HG02852 (cell line): ENCODE measurements around the gene FUS.
"Not testable (repeated sequence)": the region's sequence is repeated elsewhere in the genome, so short reads cannot be mapped to it uniquely, and the experiment has no call there.

ENCODE experiments used
- ATAC-seq: cut with Tn5 transposase; IDR thresholded peaks from one replicate; pipeline ENCODE4 v1.9.1; 2021; ENCODE audit warnings: mild to moderate bottlenecking, moderate library complexity; ENCODE audit not compliant: unreplicated experiment

FUS gene

GRCh38 chr16:31143011-31143693 lies 36.8 kb upstream of the FUS start:
- ATAC-seq: no peak

- no peak for ATAC-seq
Measured at GRCh38 chr16:31143694-31144148, 36.2 kb upstream of the FUS start.

- not testable (repeated sequence) for ATAC-seq
Measured at GRCh38 chr16:31144418-31144817, 35.5 kb upstream of the FUS start.

GRCh38 chr16:31145398-31145990 lies 34.4 kb upstream of the FUS start:
- no peak for ATAC-seq

- ATAC-seq: no peak
Measured at GRCh38 chr16:31147574-31147973, 32.4 kb upstream of the FUS start.

GRCh38 chr16:31148281-31148728 lies 31.6 kb upstream of the FUS start:
- ATAC-seq: no peak

GRCh38 chr16:31148896-31149295 lies 31.0 kb upstream of the FUS start:
- ATAC-seq: no peak

- ATAC-seq: no peak
Measured at GRCh38 chr16:31149332-31149731, 30.6 kb upstream of the FUS start.

GRCh38 chr16:31149894-31150890 lies 29.7 kb upstream of the FUS start, which contains the start of gene PRSS36:
Gene PRSS36 (minus strand): TSS chr16:31150066. CDS start chr16:31150035, 31 bp downstream.
- ATAC-seq: no peak

- not testable (repeated sequence) for ATAC-seq
Measured at GRCh38 chr16:31150976-31151375, 29.0 kb upstream of the FUS start.

GRCh38 chr16:31157136-31157535 lies 22.8 kb upstream of the FUS start:
- ATAC-seq: no peak

- no peak for ATAC-seq
Measured at GRCh38 chr16:31167315-31167714, 12.6 kb upstream of the FUS start.

GRCh38 chr16:31168848-31169247 lies 11.1 kb upstream of the FUS start:
- no peak for ATAC-seq

GRCh38 chr16:31170048-31170447 lies 9.9 kb upstream of the FUS start:
- not testable (repeated sequence) for ATAC-seq

- no peak for ATAC-seq
Measured at GRCh38 chr16:31177136-31177535, 2.8 kb upstream of the FUS start.

- ATAC-seq: no peak
Measured at GRCh38 chr16:31179219-31179746, 656 bp upstream of the FUS start.

GRCh38 chr16:31181102-31181830 lies 1.3 kb downstream of the FUS start:
- no peak for ATAC-seq

- ATAC-seq: no peak
Measured at GRCh38 chr16:31182391-31182790, 2.5 kb downstream of the FUS start.

- no peak for ATAC-seq
Measured at GRCh38 chr16:31183432-31184428, 3.8 kb downstream of the FUS start.
